ENCODE measurements around the gene FAM217A. TPM values are rescaled to one million over a fixed set of nuclear protein-coding genes. Genes with fewer than 3 reads are reported as not detected.

FAM217A gene
- total RNA-seq, 1 experiment from 2014 or later: not detected

DNA sequence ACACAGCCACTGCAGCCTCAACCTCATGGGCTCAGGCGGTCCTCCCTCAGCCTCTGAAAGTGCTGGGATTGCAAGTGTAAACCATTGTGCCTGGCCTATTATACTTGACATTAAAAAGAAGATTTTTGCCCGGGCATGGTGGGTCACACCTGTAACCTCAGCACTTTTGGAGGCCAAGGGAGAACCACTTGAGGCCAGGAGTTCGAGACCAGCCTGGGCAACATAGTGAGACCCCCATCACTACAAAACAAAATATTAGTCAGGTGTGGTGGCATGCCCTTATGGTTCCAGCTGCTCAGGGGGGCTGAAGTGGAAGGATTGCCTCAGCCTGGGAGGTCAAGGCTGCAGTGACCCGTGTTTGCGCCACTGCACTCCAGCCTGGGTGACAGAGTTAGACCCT is 42.4 kb downstream of the FAM217A start:
- ChIA-PET CTCF (no interaction called here), POLR2A (no interaction called here), RAD21 (ENCODE audit: low non-redundant PET in 1 of 2, low total read pairs in 2 of 2, uncharacterized antibody in 2 of 2, unreplicated experiment in 2 of 2) (no interaction called here)
- Histone ChIP-seq H2AFZ (ENCODE audit: low read depth, low read length, poor library complexity, severe bottlenecking) (no peak overlapping the region), H3K36me3 (ENCODE audit: control insufficient read depth in 1 of 2, insufficient read depth in 2 of 2, low read length in 2 of 2) (peaks cover 36 to 45% of the 10 kb centered on the region in 2 experiments), H3K9ac (ENCODE audit: low read length) (no peak overlapping the region), H3K9me2 (ENCODE audit: insufficient read depth) (no peaks in the 10 kb centered on the region), H3K4me2 (ENCODE audit: low read length) (no peak overlapping the region), H3K27ac (ENCODE audit: low read depth, low read length) (no peak overlapping the region), H3K9me3 (ENCODE audit: control insufficient read depth in 1 of 2, insufficient read depth in 1 of 2, low read depth in 1 of 2, low read length in 2 of 2) (no peaks in the 10 kb centered on the region), H3K4me1 (ENCODE audit: control insufficient read depth in 1 of 2, insufficient read depth in 2 of 2, low read length in 2 of 2) (no peaks in the 10 kb centered on the region), H3K79me2 (ENCODE audit: insufficient read depth, low read length) (peaks cover 99% of the 10 kb centered on the region), H3K27me3 (ENCODE audit: insufficient read depth, low read length) (no peaks in the 10 kb centered on the region), H3K4me3 (replicated peaks in 1 of 2; ENCODE audit: low read depth in 1 of 2, low read length in 2 of 2) (no peak overlapping the region), H4K20me1 (ENCODE audit: insufficient read depth) (peaks cover 22% of the 10 kb centered on the region)
- ATAC-seq (no peak), DNase-seq (ENCODE audit: low read depth, low spot score) (no peak)
- no TSS peak for BruUV-seq (replicated peaks)
- TF ChIP-seq ATF3 (IDR thresholded peaks at IDR 0.05) (no peak), TCF7L2 (IDR thresholded peaks at IDR 0.05; ENCODE audit: borderline replicate concordance, extremely low read depth, insufficient read depth, insufficient read length) (no peak), JUND (IDR thresholded peaks at IDR 0.05) (no peak), SRF (IDR thresholded peaks at IDR 0.05; ENCODE audit: low read depth) (no peak), ZBTB33 (IDR thresholded peaks at IDR 0.05; ENCODE audit: extremely low read depth, insufficient replicate concordance, low read length) (no peak), SIN3A (IDR thresholded peaks at IDR 0.05; ENCODE audit: low read depth) (no peak), ELF1 (IDR thresholded peaks at IDR 0.05; ENCODE audit: borderline replicate concordance, low read depth) (no peak), YY1 (IDR thresholded peaks at IDR 0.05; ENCODE audit: extremely low read depth, insufficient replicate concordance, low read depth, low read length) (no peak), ZNF274 (IDR thresholded peaks at IDR 0.05; ENCODE audit: low read depth, low read length) (no peak), EGR1 (IDR thresholded peaks at IDR 0.05; ENCODE audit: low read depth) (no peak), SP1 (IDR thresholded peaks at IDR 0.05; ENCODE audit: low read depth) (no peak), CEBPB (IDR thresholded peaks at IDR 0.05; ENCODE audit: low read depth) (no peak)
- intact Hi-C loops (cut with micrococcal nuclease): no loop called here
